ENCODE results near the gene KCTD15.

GRCh38 chr19:33805840-33806433 is 9.3 kb downstream of the KCTD15 start:
- no peak for TF ChIP-seq ZNF423 (CRISPR knock-in tag; IDR thresholded peaks at IDR 0.05)
- TF ChIP-seq, protein P1, sequence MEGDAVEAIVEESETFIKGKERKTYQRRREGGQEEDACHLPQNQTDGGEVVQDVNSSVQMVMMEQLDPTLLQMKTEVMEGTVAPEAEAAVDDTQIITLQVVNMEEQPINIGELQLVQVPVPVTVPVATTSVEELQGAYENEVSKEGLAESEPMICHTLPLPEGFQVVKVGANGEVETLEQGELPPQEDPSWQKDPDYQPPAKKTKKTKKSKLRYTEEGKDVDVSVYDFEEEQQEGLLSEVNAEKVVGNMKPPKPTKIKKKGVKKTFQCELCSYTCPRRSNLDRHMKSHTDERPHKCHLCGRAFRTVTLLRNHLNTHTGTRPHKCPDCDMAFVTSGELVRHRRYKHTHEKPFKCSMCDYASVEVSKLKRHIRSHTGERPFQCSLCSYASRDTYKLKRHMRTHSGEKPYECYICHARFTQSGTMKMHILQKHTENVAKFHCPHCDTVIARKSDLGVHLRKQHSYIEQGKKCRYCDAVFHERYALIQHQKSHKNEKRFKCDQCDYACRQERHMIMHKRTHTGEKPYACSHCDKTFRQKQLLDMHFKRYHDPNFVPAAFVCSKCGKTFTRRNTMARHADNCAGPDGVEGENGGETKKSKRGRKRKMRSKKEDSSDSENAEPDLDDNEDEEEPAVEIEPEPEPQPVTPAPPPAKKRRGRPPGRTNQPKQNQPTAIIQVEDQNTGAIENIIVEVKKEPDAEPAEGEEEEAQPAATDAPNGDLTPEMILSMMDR (IDR thresholded peaks at IDR 0.05), result no peak
- TF ChIP-seq HMGXB4 (CRISPR knock-in tag; IDR thresholded peaks at IDR 0.05), result no peak
- TF ChIP-seq, protein P2, sequence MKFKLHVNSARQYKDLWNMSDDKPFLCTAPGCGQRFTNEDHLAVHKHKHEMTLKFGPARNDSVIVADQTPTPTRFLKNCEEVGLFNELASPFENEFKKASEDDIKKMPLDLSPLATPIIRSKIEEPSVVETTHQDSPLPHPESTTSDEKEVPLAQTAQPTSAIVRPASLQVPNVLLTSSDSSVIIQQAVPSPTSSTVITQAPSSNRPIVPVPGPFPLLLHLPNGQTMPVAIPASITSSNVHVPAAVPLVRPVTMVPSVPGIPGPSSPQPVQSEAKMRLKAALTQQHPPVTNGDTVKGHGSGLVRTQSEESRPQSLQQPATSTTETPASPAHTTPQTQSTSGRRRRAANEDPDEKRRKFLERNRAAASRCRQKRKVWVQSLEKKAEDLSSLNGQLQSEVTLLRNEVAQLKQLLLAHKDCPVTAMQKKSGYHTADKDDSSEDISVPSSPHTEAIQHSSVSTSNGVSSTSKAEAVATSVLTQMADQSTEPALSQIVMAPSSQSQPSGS (CRISPR knock-in tag; IDR thresholded peaks at IDR 0.05; ENCODE audit: borderline replicate concordance, low read depth), result no peak
- TF ChIP-seq USF1 (CRISPR knock-in tag; IDR thresholded peaks at IDR 0.05), result no peak

Measured in WTC11 (cell line).